GM19438 (cell line): ENCODE data around the gene KLF16.

Experiments
- ATAC-seq: cut with Tn5 transposase; IDR thresholded peaks from one replicate; pipeline ENCODE4 v1.9.1; 2021; ENCODE audit warnings: low read depth; ENCODE audit not compliant: unreplicated experiment

The KLF16 gene

DNA sequence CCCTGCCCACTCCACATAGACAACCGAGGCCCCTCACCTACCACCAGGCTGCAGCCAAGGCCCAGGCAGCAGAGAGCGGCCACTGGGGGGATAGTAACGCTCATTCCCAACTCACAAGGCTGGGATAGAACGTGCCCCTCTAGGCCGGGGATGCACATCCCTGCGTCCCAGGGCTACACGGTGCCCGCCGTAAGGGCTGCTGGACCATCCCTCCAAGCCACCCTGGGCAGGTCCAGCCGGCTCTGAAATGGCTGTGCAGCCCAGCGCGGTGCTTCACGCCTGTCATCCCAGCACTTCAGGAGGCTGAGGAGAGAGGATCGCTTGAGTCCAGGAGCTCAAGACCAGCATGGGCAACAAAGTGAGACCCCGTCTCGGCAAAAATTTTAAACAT is 18.3 kb downstream of the KLF16 start:
- ATAC-seq, result no peak

DNA sequence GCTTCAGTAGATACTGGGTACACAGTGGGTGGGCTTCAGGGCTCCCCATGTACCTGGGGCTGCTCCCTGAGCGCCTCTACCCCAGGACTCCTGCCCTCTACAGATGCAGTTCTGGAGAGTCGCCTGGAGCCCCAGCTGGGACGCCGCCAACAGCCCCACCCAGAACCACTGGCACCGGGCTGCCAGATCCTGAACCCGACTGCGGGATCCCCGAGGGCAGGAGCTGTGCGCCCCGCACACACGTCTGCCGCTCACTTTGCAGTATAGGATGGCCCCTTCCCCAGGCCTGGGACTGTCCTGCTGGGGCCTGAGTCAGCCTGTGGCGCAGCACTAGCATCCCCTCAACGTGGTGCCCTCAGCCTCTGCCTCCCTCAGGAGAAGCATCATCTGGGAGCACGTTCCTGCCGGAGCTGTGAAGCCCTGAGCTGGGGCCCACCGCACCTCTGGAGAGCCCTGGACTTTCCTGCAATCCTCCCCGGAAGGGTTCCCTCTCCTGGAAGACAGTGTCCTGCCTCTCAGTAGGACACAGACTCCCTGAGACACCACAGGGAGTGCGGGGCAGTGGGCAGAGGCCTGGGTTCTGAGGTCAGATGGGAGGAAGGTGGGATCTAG is 18.8 kb downstream of the KLF16 start:
- no peak for ATAC-seq

DNA sequence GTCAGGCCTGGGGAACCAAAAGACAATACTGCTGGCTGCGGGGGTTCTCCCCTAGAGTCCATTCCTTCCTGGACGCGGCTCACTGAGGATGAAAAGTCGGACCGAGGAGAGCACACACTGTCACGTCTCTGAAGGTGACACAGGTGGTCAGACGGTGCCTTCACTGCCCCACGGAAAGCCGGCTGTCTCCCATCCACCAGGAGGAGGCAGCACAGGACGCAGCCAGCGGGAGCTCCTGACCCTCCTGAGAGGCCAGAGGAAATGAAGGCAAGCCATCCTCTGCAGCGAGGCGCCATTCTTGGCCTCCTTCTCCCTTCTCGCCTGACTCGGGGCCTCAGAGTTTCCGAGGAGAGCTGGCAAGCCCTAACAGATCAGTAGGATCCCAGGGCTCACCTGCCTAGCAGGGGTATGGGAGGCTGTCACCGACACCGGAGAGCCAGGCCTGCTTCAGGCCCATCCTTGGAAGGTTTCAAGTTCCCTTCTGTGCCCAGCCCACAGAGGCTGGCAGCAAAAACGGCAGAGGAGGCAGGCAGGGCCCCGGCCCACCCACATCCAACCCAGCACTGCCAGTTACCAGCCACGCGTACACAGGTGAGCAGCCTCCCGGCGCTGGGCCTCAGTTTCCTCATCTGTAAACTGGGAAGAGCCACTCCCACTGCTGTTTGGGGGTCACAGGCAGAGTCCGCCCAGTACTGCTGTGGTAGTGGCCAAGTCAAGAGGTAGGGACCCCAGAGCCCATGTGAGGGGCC is 19.6 kb downstream of the KLF16 start:
- ATAC-seq, result no peak

DNA sequence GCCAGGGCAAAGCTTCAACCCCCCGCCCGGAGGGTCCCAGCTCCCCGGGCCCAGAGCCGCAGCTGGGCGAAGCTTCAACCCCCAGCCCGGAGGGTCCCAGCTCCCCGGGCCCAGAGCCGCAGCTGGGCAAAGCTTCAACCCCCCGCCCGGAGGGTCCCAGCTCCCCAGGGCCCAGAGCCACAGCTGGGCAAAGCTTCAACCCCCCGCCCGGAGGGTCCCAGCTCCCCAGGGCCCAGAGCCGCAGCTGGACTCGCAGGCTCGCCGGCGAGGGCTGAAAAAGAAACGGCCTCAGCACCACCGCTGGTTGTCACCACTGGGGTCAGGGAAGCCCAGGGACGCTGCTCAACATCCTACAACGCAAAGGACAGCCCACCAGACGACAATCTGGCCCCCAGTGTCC is 20.3 kb downstream of the KLF16 start:
- ATAC-seq, result no peak

DNA sequence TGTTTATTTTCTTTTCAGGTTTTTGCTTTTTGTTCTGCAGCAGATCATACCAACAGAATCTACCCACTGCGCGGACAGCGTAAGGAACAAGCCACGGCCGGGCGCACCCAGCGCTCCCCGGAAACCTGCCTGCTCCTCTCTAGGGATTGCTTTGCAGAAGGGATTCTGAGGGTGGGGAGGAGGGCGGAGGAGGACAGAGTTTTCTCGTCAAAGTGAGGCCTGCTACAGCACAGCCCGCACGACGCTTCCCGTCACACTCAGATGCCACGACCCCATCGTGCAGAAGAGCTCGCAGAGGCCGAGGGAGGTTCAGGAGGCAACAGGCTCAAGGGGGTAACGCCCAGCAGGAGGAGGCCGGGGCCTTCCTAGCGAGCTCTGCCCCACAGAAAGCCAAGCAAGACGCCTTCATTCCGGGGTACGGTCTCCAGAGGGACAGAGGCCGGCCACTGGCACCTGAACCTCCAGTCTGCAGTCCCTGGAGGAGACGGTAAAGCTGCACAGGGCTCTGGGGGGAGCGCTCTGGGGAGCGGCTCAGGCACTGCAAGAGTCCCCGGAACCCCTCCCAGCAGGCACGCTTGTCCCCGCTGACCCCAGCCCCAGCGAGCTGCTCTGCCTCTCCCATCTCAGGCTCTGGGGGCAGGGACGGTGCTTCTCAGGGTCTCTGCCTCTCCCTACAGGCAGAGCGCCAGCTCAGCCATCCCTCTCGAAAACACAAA is 22.0 kb downstream of the KLF16 start:
- no peak for ATAC-seq

DNA sequence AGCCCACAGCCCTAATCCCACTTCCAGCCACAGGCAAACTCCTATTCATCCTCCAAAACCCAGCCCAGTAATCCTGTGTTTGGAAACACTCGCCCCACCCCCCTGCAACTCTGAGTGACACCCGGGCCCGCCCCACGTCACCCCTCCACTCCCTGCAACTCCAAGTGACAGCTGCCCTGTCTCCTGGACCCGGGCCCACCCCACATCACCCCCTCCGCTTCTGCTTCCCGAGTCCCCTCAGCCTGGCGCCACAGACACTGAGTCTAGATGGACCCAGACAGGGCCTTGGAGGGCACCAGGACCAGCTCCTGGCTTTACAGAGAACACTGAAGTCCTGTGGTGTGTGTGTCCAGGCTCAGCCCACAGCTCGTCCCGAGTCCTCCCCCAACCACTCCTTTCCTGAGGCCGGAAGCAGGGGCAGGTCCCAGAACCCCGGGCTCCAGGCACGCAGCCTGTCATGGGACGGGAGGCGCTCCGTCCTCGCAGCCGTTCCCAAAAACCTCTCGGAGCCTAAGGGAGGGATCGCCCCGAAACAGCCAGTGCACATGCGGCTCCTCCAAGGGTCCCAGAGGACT is 22.8 kb downstream of the KLF16 start:
- no peak for ATAC-seq

DNA sequence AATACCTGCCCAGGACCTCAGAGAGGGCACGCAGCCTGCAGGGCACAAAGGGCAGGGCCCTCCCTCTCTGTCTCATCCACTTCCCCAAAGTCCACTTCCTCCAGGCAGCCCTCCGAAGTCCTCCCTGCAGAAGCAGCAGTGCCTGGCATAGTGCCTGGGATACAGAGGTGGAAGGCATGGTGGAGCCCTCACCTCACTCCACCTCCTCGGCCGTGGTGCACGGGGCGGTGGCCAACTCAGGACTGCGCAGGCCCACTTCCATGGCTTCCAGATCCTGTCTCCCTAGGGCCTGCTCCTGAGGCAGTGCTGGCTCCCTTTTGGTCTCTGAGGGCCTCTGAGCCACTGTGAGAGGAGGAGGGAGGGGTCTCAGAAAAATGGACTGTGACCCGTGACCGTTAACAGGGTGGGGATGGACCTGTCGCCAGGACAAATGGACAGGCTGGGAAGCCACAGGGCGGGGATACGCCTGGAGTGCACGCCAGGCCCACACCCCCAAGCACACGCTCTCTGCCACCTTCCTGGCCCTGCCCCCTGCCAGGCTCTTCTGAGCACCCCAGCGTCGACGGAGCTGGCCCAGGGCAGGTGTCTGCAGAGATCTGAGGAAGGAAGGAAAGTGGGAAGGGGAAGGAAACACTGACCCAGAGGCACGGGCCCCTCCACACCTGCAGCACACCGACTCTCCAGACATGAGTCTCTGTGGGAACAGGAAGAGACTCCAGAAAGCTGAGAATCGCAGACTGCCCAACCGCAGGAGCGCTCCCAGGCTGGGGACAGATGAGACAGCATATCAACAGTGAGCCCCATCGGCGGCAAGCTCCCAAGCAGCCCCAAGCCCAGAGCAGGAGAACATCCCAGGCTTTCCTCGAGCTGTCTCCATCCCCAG is 23.5 kb downstream of the KLF16 start:
- ATAC-seq, result no peak

DNA sequence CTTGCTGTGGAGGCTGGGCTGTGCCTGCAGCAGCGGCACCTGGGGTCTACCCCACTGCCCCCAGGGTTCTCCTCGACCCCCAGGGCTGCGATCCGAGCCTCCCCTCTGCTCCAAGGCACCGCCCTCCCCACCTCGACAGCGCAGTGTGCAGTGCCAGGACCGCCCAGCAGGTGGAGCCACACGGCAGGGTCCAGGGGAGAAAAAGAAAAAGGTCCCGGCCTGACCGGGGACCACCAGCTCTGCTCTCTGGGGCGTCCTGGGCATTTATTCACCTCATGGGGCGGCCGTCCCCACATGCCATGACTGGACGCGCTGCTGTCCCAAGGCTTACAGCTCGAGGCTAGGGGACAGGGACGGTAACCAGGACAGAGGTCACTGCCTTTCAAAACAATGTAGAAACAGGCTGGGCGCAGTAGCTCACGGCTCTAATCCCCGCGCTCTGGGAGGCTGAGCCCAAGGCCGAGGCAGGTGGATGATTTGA is 25.7 kb downstream of the KLF16 start:
- ATAC-seq, result no peak

DNA sequence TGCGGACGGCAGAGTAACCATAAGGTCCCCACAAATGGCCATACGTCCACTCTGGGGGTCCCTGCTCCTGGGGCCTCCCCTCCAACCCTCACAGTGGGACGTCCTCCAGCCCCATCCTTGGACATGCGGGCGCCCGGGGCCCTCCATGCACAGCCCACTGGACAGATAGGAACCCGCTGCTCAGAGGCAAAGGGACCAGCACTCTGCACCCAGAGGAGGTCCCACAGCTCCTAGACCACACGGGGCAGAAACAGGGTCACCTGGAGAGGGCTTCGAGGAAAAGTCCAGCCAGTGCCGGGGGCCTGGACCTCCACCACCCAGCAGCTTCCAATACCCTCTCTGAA is 26.2 kb downstream of the KLF16 start:
- no peak for ATAC-seq

DNA sequence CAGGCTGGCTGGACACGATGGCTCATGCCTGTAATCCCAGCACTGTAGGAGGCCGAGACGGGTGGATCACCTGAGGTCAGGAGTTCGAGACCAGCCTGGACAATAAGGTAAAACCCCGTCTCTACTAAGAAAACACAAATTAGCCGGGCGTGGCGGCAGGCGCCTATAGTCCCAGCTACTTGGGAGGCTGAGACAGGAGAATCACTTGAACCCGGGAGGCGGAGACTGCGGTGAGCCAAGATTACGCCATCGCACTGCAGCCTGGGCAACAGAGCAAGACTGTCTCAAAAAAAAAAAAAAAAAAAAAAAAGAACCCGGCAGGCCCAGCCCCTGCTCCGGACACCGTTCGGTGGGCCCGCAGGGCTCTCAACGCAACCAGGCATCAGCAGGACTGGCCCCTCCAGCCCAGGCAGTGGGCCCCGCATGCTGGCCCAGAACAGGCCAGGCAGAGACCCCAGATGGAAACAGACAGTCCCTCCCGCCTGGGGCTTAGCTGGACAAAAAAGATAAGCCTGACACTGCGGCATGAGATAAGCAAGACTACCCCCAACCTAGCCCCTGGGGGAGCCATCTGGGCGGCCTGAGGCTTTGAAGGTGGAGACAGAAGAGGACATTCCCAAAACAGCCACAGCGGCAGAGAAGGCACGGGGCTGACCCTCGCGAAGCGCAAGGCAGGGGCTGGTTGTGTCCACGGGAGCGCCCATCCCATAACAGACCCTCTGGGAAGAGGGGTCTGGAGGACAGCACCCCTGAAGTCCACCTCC is 26.7 kb downstream of the KLF16 start:
- ATAC-seq, result no peak

DNA sequence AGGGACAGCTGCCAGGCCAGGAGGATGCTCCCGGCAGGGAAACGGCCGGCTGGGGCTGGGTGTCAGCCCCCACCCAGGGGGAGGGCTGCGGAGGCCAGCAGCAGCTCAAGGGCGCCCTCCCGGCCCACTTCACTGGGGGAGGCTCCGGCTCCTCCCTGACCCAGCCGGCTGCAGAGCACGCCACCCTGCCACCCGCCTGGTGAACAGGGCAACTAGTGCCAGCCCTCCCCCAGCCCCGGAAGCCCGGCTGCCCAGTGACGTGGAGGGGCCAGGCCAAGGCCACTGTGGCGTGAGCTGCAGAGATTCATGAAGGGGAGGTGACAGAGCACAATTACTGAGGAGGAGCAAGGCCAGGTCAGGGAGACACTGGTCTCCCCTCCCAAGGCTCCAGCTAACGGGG is 29.8 kb downstream of the KLF16 start:
- no peak for ATAC-seq

DNA sequence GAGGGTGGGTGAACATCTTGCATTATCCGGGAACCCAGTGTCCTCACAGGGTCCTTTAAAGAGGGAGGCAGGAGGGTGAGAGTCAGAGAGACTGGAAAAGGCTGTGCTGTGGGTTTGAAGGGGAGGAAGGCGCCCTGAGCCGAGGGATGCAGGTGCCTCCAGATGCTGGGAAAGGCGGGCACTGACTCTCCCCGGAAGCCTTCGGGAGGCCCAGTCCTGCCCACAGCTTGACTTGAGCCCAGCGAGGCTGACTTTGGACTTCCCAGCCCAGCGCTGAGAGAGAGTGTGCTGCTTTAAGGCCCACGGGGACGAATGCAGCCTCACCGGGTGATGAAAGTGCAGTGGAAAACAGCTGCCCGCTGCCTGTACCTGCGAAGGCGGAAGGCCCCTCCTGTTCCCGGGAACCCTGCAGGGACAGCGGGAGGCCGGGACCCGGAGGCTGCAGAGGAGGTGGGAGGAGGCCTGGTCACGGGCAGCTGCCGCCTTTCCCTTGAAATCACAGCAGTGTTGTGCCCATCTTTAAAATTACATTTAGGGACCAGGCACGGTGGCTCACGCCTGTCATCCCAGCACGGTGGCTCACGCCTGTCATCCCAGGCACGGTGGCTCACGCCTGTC is 31.2 kb downstream of the KLF16 start:
- no peak for ATAC-seq

DNA sequence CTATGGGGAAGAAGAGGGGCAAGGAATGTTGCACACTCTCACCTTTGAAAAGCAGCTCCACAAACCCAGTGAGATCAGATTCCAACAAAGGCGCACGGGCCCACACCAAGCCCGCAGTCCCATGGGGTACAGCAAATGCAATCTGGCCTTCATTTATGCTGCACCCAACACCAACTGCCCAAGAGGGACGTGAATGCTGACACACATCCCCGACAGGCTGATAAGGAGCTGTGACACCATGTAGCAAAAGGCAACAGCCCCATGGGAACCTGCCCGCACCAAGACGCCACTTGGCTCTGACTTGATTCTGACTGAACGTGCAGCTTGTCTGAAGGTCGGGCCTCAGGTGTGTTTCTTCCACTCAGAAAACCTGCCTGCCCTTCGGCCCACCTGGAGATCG is 32.4 kb downstream of the KLF16 start:
- ATAC-seq, result no peak

DNA sequence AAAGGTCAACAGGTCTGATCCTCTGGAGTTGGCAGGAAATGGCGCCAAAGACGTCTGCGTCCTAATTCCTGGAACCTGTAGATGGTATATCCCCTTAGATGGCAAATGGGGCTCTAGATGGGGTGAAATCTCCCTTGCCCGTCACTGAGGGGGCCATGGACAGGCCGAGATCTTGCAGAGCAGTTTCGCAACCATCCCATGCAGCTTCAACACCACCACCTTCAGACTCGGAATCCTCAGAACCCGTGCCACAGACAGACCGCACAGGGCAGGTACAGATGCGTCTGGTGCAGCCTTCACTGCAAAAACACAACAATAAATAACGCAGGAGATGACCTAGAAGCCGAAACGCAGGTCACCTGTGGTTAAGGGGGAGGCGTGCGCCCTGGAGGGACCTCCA is 32.8 kb downstream of the KLF16 start:
- no peak for ATAC-seq

DNA sequence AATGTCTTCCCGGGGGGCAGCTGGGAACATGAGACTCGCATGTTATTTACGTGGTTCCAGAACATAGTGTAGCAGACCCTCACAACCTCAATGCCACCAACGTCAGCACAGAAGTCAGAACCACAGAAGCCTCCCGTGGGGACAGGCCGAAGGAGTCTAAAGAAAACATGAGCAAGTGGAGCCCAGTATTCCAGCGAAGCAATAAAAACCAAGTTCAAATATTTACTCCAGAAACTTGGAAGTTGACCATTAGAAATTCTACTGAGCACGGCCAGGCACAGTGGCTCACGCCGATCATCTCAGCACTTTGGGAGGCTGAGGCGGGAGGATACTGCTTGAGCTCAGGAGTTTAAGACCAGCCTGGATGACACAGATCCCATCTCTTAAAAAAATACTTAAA is 33.4 kb downstream of the KLF16 start:
- ATAC-seq, result no peak

DNA sequence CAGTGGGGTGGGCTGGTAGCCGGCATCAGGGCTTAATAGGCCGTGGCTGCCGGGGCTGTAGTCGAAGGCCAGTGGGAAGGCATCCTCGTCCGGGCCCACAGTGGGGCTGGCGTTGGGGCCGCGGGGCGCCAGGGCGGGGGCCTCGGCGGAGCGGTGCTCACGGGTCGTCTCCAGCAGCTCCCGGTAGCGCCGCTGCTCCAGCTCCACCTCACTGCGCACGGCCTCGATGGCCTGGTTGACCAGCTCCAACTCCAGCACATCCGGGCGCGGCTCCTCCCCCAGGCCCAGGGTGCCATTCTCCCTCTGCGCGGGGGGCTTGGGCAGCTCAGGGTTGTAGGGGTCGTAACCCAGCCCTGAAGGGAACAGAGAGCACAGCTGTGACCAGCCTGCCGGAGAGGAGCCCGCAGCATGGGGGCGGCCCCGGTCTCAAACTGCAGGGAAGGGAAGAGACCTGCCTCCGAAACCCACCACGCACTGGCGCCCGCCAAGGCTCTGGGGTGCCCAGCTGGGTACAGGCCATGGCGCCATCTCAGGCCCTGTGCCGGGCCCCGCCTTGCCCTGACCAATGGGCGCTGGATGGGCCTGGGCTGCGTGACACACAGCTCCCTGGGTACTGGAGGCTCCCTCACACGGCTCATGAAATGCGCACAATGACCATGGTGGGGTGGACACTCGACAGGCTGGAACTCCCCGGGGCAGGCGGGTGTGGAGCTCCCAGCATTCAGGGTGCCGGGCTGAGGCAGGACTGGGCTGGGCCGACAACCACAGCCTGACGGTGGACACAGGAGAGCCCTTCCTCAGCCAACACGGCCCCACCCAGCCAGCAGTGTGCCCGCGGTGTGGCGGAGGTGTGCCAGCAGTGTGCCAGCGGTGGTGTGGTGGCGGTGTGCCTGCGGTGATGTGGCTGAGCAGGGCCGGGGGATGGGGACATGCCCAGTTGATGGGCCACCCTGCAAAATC is 34.8 kb downstream of the KLF16 start:
- ATAC-seq, result no peak

DNA sequence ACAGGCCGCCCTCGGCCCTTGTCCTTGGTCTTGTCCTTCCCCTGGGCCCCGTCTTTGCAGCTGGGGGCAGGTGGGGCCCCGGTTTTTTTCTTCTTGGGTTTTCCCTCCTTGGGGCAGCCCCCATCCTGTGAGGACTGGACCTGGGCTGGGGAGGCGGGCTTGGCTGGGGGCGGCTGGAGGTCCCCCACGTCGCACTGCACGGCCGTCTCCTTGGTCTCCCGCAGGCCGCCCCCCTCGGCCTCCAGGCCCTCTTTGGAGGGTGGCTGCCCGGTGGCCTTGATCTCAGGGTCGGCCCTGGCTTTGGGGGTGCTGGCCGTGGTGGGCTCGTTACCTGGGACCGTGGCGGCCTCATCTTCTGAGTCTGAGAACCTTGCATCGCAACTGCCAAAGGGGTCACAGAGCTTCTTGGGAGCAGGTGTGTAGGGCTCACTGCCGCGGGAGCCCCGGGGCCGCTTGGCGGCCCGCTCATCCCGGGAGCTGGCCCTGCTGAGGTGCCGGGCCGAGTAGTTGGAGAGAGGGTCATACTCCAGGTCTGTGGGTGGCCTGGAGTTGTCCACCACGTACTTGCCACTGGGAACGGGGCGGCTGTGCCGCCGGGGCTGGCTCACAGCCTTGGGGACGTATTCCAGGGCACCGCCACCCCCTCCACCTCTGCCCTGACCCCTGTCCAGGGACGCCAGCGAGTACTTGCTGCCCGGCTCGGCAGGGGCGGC is 35.7 kb downstream of the KLF16 start:
- no peak for ATAC-seq
